ENCODE measurements around the gene DCAF4L1. TPM values are rescaled to one million over a fixed set of nuclear protein-coding genes. Genes with fewer than 3 reads are reported as not detected.

DCAF4L1 gene
- total RNA-seq, result under 0.01 TPM in 2 replicates

GRCh38 chr4:41981456-41981855, at the start of gene DCAF4L1:
DCAF4L1 (plus strand) TSS chr4:41981756; CDS start chr4:41981793, 37 bp downstream.
- H3K4me1 ChIP-seq (ENCODE audit: insufficient read depth, low read length), result no peaks in the 10 kb centered on the region
- no peaks in the 10 kb centered on the region for H3K36me3 ChIP-seq (ENCODE audit: insufficient read depth, low read length)
- H3K9me3 ChIP-seq (ENCODE audit: low read depth, low read length), result no peaks in the 10 kb centered on the region
- no peaks in the 10 kb centered on the region for H3K27me3 ChIP-seq (ENCODE audit: insufficient read depth, low read length)
- DNase-seq (ENCODE audit: insufficient read length, low spot score, missing footprints), result peak; percentile 8
- H4K20me1 ChIP-seq (ENCODE audit: insufficient read depth, low read length), result no peaks in the 10 kb centered on the region
- no peak within 1 kb of the TSS for H2AFZ ChIP-seq (ENCODE audit: low read length)
- H3K4me3 ChIP-seq (ENCODE audit: insufficient read depth, low read length), result no peak within 1 kb of the TSS
- H3K27ac ChIP-seq (ENCODE audit: low read depth, low read length), result no peak within 1 kb of the TSS
- TF ChIP-seq, protein P1, sequence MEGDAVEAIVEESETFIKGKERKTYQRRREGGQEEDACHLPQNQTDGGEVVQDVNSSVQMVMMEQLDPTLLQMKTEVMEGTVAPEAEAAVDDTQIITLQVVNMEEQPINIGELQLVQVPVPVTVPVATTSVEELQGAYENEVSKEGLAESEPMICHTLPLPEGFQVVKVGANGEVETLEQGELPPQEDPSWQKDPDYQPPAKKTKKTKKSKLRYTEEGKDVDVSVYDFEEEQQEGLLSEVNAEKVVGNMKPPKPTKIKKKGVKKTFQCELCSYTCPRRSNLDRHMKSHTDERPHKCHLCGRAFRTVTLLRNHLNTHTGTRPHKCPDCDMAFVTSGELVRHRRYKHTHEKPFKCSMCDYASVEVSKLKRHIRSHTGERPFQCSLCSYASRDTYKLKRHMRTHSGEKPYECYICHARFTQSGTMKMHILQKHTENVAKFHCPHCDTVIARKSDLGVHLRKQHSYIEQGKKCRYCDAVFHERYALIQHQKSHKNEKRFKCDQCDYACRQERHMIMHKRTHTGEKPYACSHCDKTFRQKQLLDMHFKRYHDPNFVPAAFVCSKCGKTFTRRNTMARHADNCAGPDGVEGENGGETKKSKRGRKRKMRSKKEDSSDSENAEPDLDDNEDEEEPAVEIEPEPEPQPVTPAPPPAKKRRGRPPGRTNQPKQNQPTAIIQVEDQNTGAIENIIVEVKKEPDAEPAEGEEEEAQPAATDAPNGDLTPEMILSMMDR (IDR thresholded peaks at IDR 0.05; ENCODE audit: extremely low read depth, low read depth, low read length), result no peak
- no peaks in the 10 kb centered on the region for H3K79me2 ChIP-seq (ENCODE audit: insufficient read depth, low read length)
- H3K4me2 ChIP-seq (ENCODE audit: insufficient read depth, low read length), result no peak within 1 kb of the TSS

DNA sequence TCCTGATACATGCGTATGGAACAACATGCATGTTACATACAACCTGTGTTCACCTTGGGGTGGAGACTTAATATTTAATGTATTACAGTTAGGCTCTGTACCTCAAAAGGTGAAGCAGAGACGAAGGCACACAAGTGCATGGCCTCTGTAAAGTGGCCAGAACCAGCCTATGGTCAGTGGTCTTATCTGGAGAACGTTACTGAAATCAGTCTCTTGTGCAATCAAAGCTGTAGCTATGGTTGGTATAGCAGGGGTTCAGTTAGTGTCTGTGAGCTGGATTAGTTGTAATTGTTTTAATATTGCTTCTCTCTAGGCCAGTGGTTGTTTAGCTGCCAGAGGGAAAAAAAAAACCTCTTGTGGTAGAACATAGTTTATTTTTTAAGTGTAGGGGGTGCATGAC, 48.6 kb upstream of the DCAF4L1 start:
- H3K4me1 ChIP-seq (ENCODE audit: insufficient read depth, low read length), result peaks cover 11% of the 10 kb centered on the region
- peaks cover 6% of the 10 kb centered on the region for H3K27me3 ChIP-seq (ENCODE audit: insufficient read depth, low read length)
- H3K4me3 ChIP-seq (ENCODE audit: insufficient read depth, low read length), result no peak overlapping the region
- H3K27ac ChIP-seq (ENCODE audit: low read depth, low read length), result no peak overlapping the region
- TF ChIP-seq, protein P1 (IDR thresholded peaks at IDR 0.05; ENCODE audit: extremely low read depth, low read depth, low read length), result no peak
- H3K9me3 ChIP-seq (ENCODE audit: low read depth, low read length), result no peaks in the 10 kb centered on the region
- no peak for DNase-seq (ENCODE audit: insufficient read length, low spot score, missing footprints)
- H3K79me2 ChIP-seq (ENCODE audit: insufficient read depth, low read length), result peaks cover 28% of the 10 kb centered on the region
- H3K4me2 ChIP-seq (ENCODE audit: insufficient read depth, low read length), result no peak overlapping the region
- H3K36me3 ChIP-seq (ENCODE audit: insufficient read depth, low read length), result no peaks in the 10 kb centered on the region
- H2AFZ ChIP-seq (ENCODE audit: low read length), result no peak overlapping the region
- H4K20me1 ChIP-seq (ENCODE audit: insufficient read depth, low read length), result peaks cover 12% of the 10 kb centered on the region

DNA sequence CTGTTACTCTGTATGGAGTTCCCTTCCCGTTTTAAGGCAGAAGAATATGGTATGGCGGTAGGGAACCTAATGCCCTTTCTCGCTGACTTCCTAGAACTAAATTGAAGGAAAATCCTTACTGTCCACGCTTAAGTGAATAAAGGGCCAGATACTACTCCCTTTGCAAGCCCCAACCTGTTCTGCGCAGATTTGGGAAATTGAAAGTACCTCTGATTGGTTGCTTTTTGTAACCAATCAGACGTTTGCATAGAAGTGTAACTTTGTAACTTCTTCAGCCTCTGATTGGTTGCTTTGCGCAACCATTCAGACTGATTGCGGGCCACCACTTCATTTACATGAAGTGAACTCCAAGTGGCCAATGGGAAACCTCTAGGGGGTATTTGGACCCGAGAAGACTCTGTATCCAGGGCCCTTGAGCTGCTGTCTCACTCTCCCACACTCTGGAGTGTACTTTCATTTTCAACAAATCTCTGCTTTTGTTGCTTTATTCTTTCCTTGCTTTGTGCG, 47.5 kb upstream of the DCAF4L1 start:
- Histone ChIP-seq H3K79me2 (ENCODE audit: insufficient read depth, low read length) (peaks cover 35% of the 10 kb centered on the region), H3K36me3 (ENCODE audit: insufficient read depth, low read length) (peaks cover 4% of the 10 kb centered on the region), H4K20me1 (ENCODE audit: insufficient read depth, low read length) (peaks cover 12% of the 10 kb centered on the region), H3K9me3 (ENCODE audit: low read depth, low read length) (no peaks in the 10 kb centered on the region), H3K27me3 (ENCODE audit: insufficient read depth, low read length) (peaks cover 6% of the 10 kb centered on the region), H2AFZ (ENCODE audit: low read length) (peak overlapping the region; percentile 98), H3K4me1 (ENCODE audit: insufficient read depth, low read length) (peaks cover 11% of the 10 kb centered on the region), H3K4me2 (ENCODE audit: insufficient read depth, low read length) (peak overlapping the region; percentile 97), H3K4me3 (ENCODE audit: insufficient read depth, low read length) (no peak overlapping the region), H3K27ac (ENCODE audit: low read depth, low read length) (no peak overlapping the region)
- TF ChIP-seq, protein P1 (IDR thresholded peaks at IDR 0.05; ENCODE audit: extremely low read depth, low read depth, low read length), result no peak
- no peak for DNase-seq (ENCODE audit: insufficient read length, low spot score, missing footprints)

DNA sequence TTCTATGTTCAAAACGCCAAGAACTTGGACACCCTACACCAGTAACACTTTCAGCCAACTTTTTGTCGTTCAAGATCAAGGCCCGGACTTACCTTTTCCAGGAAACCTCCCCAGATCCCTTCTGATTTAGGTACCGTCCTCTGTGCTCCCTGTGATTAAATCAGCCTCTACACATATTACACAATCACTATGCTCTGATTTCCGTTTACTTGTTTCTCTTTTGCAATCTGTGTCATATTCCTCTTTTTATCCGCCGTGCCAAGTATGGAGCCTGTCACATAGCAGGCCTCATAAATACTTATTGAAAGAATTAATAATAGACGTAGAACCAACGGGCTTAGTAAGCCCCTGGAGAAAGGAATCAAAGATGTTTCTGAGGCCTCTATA, 47.0 kb upstream of the DCAF4L1 start:
- Histone ChIP-seq H3K27me3 (ENCODE audit: insufficient read depth, low read length) (peaks cover 6% of the 10 kb centered on the region), H2AFZ (ENCODE audit: low read length) (peak overlapping the region; percentile 98), H3K27ac (ENCODE audit: low read depth, low read length) (no peak overlapping the region), H3K36me3 (ENCODE audit: insufficient read depth, low read length) (peaks cover 8% of the 10 kb centered on the region), H3K4me2 (ENCODE audit: insufficient read depth, low read length) (peak overlapping the region; percentile 97), H3K9me3 (ENCODE audit: low read depth, low read length) (no peaks in the 10 kb centered on the region), H4K20me1 (ENCODE audit: insufficient read depth, low read length) (peaks cover 12% of the 10 kb centered on the region), H3K4me1 (ENCODE audit: insufficient read depth, low read length) (peaks cover 11% of the 10 kb centered on the region), H3K79me2 (ENCODE audit: insufficient read depth, low read length) (peaks cover 40% of the 10 kb centered on the region), H3K4me3 (ENCODE audit: insufficient read depth, low read length) (peak overlapping the region; percentile 97)
- no peak for DNase-seq (ENCODE audit: insufficient read length, low spot score, missing footprints)
- TF ChIP-seq, protein P1 (IDR thresholded peaks at IDR 0.05; ENCODE audit: extremely low read depth, low read depth, low read length), result no peak

Measured in osteoblast (primary cell).